Smooth muscle cell (in vitro differentiated cells): ENCODE results near the gene PHOSPHO1. TPM values are rescaled to one million over a fixed set of nuclear protein-coding genes. Genes with fewer than 3 reads are reported as not detected.
A peak's percentile ranks its signal among the peaks of the same experiment; 100 is the strongest.

Experiments
- DNase-seq: peaks from one replicate; lab custom pipeline; 2025; ENCODE audit not compliant: unreplicated experiment; lab: John Stamatoyannopoulos, UW
- H2AFZ ChIP-seq: fragments of 200-600 bp; sonication (generic); 2 replicates; pipeline ENCODE4 v1.6.0; 2016; ENCODE audit warnings: antibody characterized with exemption, low read depth, mild to moderate bottlenecking
- H3F3A ChIP-seq: fragments of 200-600 bp; sonication (generic); 2 replicates; pipeline ENCODE4 v1.6.0; 2017; ENCODE audit warnings: antibody characterized with exemption, low read depth
- H3K27ac ChIP-seq: fragments of 200-600 bp; sonication (generic); 2 replicates; pipeline ENCODE4 v1.5.1; 2016; ENCODE audit warnings: low read depth, mild to moderate bottlenecking
- H3K27me3 ChIP-seq: fragments of 200-600 bp; sonication (generic); 2 replicates; pipeline ENCODE4 v1.6.1; 2016; ENCODE audit warnings: low read depth, mild to moderate bottlenecking
- H3K36me3 ChIP-seq: fragments of 200-600 bp; sonication (generic); 2 replicates; pipeline ENCODE4 v1.5.1; 2016; ENCODE audit warnings: low read depth
- H3K4me1 ChIP-seq: fragments of 200-600 bp; sonication (generic); 2 replicates; pipeline ENCODE4 v1.5.1; 2016; ENCODE audit warnings: low read depth
- H3K4me2 ChIP-seq: fragments of 200-600 bp; sonication (generic); 2 replicates; pipeline ENCODE4 v1.6.0; 2016; ENCODE audit warnings: mild to moderate bottlenecking
- H3K4me3 ChIP-seq: fragments of 200-600 bp; sonication (generic); 2 replicates; pipeline ENCODE4 v1.5.1; 2016; ENCODE audit warnings: mild to moderate bottlenecking
- H3K79me2 ChIP-seq: fragments of 200-600 bp; sonication (generic); 2 replicates; pipeline ENCODE4 v1.6.0; 2016; ENCODE audit warnings: low read depth, mild to moderate bottlenecking
- H3K9ac ChIP-seq: fragments of 200-600 bp; sonication (generic); 2 replicates; pipeline ENCODE4 v1.6.0; 2016; ENCODE audit warnings: low read depth
- H3K9me3 ChIP-seq: fragments of 200-600 bp; sonication (generic); replicated peaks from 2 replicates; pipeline ENCODE4 v1.5.1; 2016; ENCODE audit warnings: low read depth
- H4K20me1 ChIP-seq: fragments of 200-600 bp; sonication (generic); 2 replicates; pipeline ENCODE4 v1.6.0; 2016; ENCODE audit warnings: low read depth
- CTCF ChIP-seq: fragments of 200-600 bp; sonication (generic); IDR thresholded peaks from 2 replicates; pipeline ENCODE4 v1.5.1; 2017; ENCODE audit warnings: borderline replicate concordance, mild to moderate bottlenecking, antibody characterized with exemption; ENCODE audit not compliant: insufficient read depth, poor library complexity, severe bottlenecking
- WGBS: methylation state at CpG from one replicate; pipeline ENCODE4 v1.1.7; 2016; ENCODE audit warnings: low lambda C conversion rate; 5-methylcytosine and 5-hydroxymethylcytosine counted together
- polyA plus RNA-seq: library from polyadenylated mRNA; unstranded; fragments of >200 nt; fragmentation: Nextera tagmentation; extraction: Ambion mirVana; gene quantifications from 2 replicates; pipeline ENCODE4 v1.2.1, GENCODE V29; 2016
- total RNA-seq: library from RNA; depleted of rRNA; stranded (reverse); fragments of >200 nt; gene quantifications from 2 replicates; pipeline ENCODE4 v1.2.3, GENCODE V29; 2014

The PHOSPHO1 gene
- total and polyA plus RNA-seq, 2 experiments from 2014 or later: 3.0 to 4.2 TPM

GRCh38 chr17:49224997-49225337, 5.6 kb downstream of the PHOSPHO1 start:
- Histone ChIP-seq H3K79me2 (no peaks in the 10 kb centered on the region), H3K27ac (no peak overlapping the region), H3K36me3 (no peaks in the 10 kb centered on the region), H3F3A (no peaks in the 10 kb centered on the region), H4K20me1 (no peaks in the 10 kb centered on the region), H3K27me3 (peaks cover 41% of the 10 kb centered on the region), H2AFZ (no peak overlapping the region), H3K9me3 (no peaks in the 10 kb centered on the region), H3K4me3 (no peak overlapping the region), H3K4me1 (peaks cover 9% of the 10 kb centered on the region), H3K9ac (no peak overlapping the region), H3K4me2 (peak overlapping the region; percentile 73)
- no peak for DNase-seq
- TF ChIP-seq CTCF: no peak
- WGBS: 36% methylated on average over 9 of the region's 11 CpGs

- Histone ChIP-seq H4K20me1 (no peaks in the 10 kb centered on the region), H3K36me3 (no peaks in the 10 kb centered on the region), H2AFZ (no peak overlapping the region), H3K27ac (no peak overlapping the region), H3K27me3 (peaks cover 41% of the 10 kb centered on the region), H3K79me2 (no peaks in the 10 kb centered on the region), H3K4me3 (peak overlapping the region; percentile 30), H3F3A (no peaks in the 10 kb centered on the region), H3K9me3 (no peaks in the 10 kb centered on the region), H3K4me1 (peaks cover 9% of the 10 kb centered on the region), H3K9ac (no peak overlapping the region), H3K4me2 (peak overlapping the region; percentile 73)
- TF ChIP-seq CTCF: no peak
- DNase-seq: no peak
- WGBS: 5% methylated on average over 92 of the region's 95 CpGs
Measured at GRCh38 chr17:49224198-49224996, 6.2 kb downstream of the PHOSPHO1 start.

- Histone ChIP-seq H3K36me3 (no peaks in the 10 kb centered on the region), H3K4me2 (peak overlapping the region; percentile 73), H3K27ac (no peak overlapping the region), H3K27me3 (peaks cover 41% of the 10 kb centered on the region), H3K9ac (no peak overlapping the region), H3K79me2 (no peaks in the 10 kb centered on the region), H3K9me3 (no peaks in the 10 kb centered on the region), H2AFZ (no peak overlapping the region), H3K4me1 (peaks cover 9% of the 10 kb centered on the region), H4K20me1 (no peaks in the 10 kb centered on the region), H3F3A (no peaks in the 10 kb centered on the region), H3K4me3 (peak overlapping the region; percentile 30)
- 12% methylated on average over 31 of the region's 31 CpGs for WGBS
- peak; percentile 22 for DNase-seq
- TF ChIP-seq CTCF: peak; percentile 84
Measured at GRCh38 chr17:49223517-49224197, 6.9 kb downstream of the PHOSPHO1 start.
